Uterus (tissue), 2 donors: ENCODE results near the gene BBS1.

ENCODE experiments used
- CTCF ChIP-seq, 4 experiments: fragments of 200-600 bp in 2 of 4; fragments of 450-650 bp in 2 of 4; sonication (generic) in 2 of 4; IDR thresholded peaks; one replicate each; pipeline ENCODE4 v1.5.1; 2016 to 2019; ENCODE audit warnings: antibody characterized with exemption in 4 of 4, mild to moderate bottlenecking in 2 of 4, moderate library complexity in 1 of 4
- POLR2A ChIP-seq, 2 donors: fragments of 450-650 bp; IDR thresholded peaks; one replicate each; pipeline ENCODE4 v1.6.1; 2016; ENCODE audit warnings: antibody characterized with exemption in 2 of 2, mild to moderate bottlenecking in 1 of 2, moderate library complexity in 1 of 2

DNA sequence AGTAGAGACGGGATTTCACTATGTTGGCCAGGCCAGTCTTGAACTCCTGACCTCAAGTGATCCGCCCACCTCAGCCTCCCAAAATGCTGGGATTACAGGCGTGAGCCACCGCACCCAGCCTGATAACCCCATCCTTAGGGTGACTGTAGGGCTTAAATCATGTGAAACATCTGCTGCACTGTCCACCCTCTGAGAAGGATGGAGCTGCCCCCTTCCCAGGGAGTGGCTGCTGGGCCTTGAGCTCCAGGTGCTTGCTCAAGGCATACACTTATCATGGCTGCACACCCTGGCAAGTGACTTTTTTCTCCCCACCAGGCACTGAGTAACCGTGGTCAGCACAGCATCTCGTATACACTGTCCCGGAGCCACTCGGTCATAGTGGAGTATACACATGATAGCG is 38.4 kb upstream of the BBS1 start:
- TF ChIP-seq CTCF (IDR thresholded peaks at IDR 0.05) = no peak
- no peak for TF ChIP-seq POLR2A (IDR thresholded peaks at IDR 0.05)
